ENCODE data around the gene SVBP. TPM values are rescaled to one million over a fixed set of nuclear protein-coding genes. Genes with fewer than 3 reads are reported as not detected.

SVBP gene
- total RNA-seq, 3 donors from 2014 or later (not counting 1 experiment from before 2014, with no cell fraction given), result 13.8 to 16.1 (median 15.2) TPM

- no peak overlapping the region for H3K4me3 Mint-ChIP-seq
- intact Hi-C loops (cut with micrococcal nuclease), result no loop called here
- no peaks in the 10 kb centered on the region for H3K4me1 ChIP-seq (ENCODE audit: control insufficient read depth, insufficient read depth, low read length)
- H3K27ac Mint-ChIP-seq, result no peak overlapping the region
- no peaks in the 10 kb centered on the region for H3K4me1 Mint-ChIP-seq
- no peak overlapping the region for H3K4me3 ChIP-seq (ENCODE audit: low read length)
- WGBS (ENCODE audit: insufficient coverage), result 88% methylated on average over 1 of the region's 3 CpGs
- no peaks in the 10 kb centered on the region for H3K9me3 ChIP-seq (ENCODE audit: control insufficient read depth, insufficient read depth, low read length)
- no peaks in the 10 kb centered on the region for H3K9me3 Mint-ChIP-seq
- no peaks in the 10 kb centered on the region for H3K27me3 ChIP-seq (ENCODE audit: control insufficient read depth, insufficient read depth, low read length)
- H3K27me3 Mint-ChIP-seq (ENCODE audit: low read depth in 2 of 2), result no peaks in the 10 kb centered on the region
- no peak for TF ChIP-seq CTCF (IDR thresholded peaks at IDR 0.05)
- H3K36me3 ChIP-seq (ENCODE audit: control insufficient read depth, insufficient read depth, low read length), result no peaks in the 10 kb centered on the region
- ATAC-seq, result no peak
- H3K27ac ChIP-seq (ENCODE audit: low read length), result no peak overlapping the region
- no peak for DNase-seq
- H3K36me3 Mint-ChIP-seq, result no peaks in the 10 kb centered on the region
Measured at GRCh38 chr1:42797414-42797813, 19.8 kb downstream of the SVBP start.

GRCh38 chr1:42793824-42794223 is 23.4 kb downstream of the SVBP start:
- Histone ChIP-seq H3K27me3 (ENCODE audit: control insufficient read depth, insufficient read depth, low read length) (no peaks in the 10 kb centered on the region), H3K36me3 (ENCODE audit: control insufficient read depth, insufficient read depth, low read length) (no peaks in the 10 kb centered on the region), H3K4me1 (ENCODE audit: control insufficient read depth, insufficient read depth, low read length) (no peaks in the 10 kb centered on the region), H3K4me3 (ENCODE audit: low read length) (no peak overlapping the region), H3K9me3 (ENCODE audit: control insufficient read depth, insufficient read depth, low read length) (no peaks in the 10 kb centered on the region), H3K27ac (ENCODE audit: low read length) (no peak overlapping the region)
- H3K4me1 Mint-ChIP-seq, result no peaks in the 10 kb centered on the region
- intact Hi-C loops (cut with micrococcal nuclease), result no loop called here
- WGBS (ENCODE audit: insufficient coverage), result 83% methylated on average over 2 of the region's 2 CpGs
- H3K27me3 Mint-ChIP-seq (ENCODE audit: low read depth in 2 of 2), result no peaks in the 10 kb centered on the region
- no peak for ATAC-seq
- TF ChIP-seq CTCF (IDR thresholded peaks at IDR 0.05), result no peak
- H3K27ac Mint-ChIP-seq, result no peak overlapping the region
- no peaks in the 10 kb centered on the region for H3K9me3 Mint-ChIP-seq
- no peak for DNase-seq
- no peaks in the 10 kb centered on the region for H3K36me3 Mint-ChIP-seq
- no peak overlapping the region for H3K4me3 Mint-ChIP-seq

- Histone ChIP-seq H3K27ac (ENCODE audit: low read length) (no peak overlapping the region), H3K4me1 (ENCODE audit: control insufficient read depth, insufficient read depth, low read length) (peaks cover 16% of the 10 kb centered on the region), H3K9me3 (ENCODE audit: control insufficient read depth, insufficient read depth, low read length) (no peaks in the 10 kb centered on the region), H3K4me3 (ENCODE audit: low read length) (no peak overlapping the region), H3K27me3 (ENCODE audit: control insufficient read depth, insufficient read depth, low read length) (no peaks in the 10 kb centered on the region), H3K36me3 (ENCODE audit: control insufficient read depth, insufficient read depth, low read length) (peaks cover under 1% of the 10 kb centered on the region)
- WGBS (ENCODE audit: insufficient coverage), result 100% methylated on average over 1 of the region's 1 CpG
- TF ChIP-seq CTCF (IDR thresholded peaks at IDR 0.05), result no peak
- ATAC-seq (no peak), DNase-seq (no peak)
- Mint-ChIP-seq H3K27me3 (ENCODE audit: low read depth in 2 of 2) (no peaks in the 10 kb centered on the region), H3K9me3 (no peaks in the 10 kb centered on the region), H3K4me1 (peaks cover 21 to 24% of the 10 kb centered on the region in 2 donors), H3K36me3 (no peaks in the 10 kb centered on the region), H3K4me3 (no peak overlapping the region), H3K27ac (no peak overlapping the region)
- intact Hi-C loops (cut with micrococcal nuclease), result no loop called here
Measured at GRCh38 chr1:42788021-42788420, 29.2 kb downstream of the SVBP start.

GRCh38 chr1:42786097-42786496 is 31.1 kb downstream of the SVBP start:
- H3K4me1 Mint-ChIP-seq, result peaks cover 21 to 24% of the 10 kb centered on the region in 2 donors
- H3K27me3 ChIP-seq (ENCODE audit: control insufficient read depth, insufficient read depth, low read length), result no peaks in the 10 kb centered on the region
- H3K27ac Mint-ChIP-seq, result peak overlapping the region; percentile 22 to 85
- intact Hi-C loops (cut with micrococcal nuclease), result no loop called here
- peak overlapping the region; percentile 85 for H3K4me3 Mint-ChIP-seq
- no peaks in the 10 kb centered on the region for H3K36me3 Mint-ChIP-seq
- WGBS (ENCODE audit: insufficient coverage), result 98% methylated on average over 5 of the region's 5 CpGs
- no peak for TF ChIP-seq CTCF (IDR thresholded peaks at IDR 0.05)
- peaks cover 16% of the 10 kb centered on the region for H3K4me1 ChIP-seq (ENCODE audit: control insufficient read depth, insufficient read depth, low read length)
- no peak for ATAC-seq
- H3K27me3 Mint-ChIP-seq (ENCODE audit: low read depth in 2 of 2), result no peaks in the 10 kb centered on the region
- H3K4me3 ChIP-seq (ENCODE audit: low read length), result no peak overlapping the region
- no peak overlapping the region for H3K27ac ChIP-seq (ENCODE audit: low read length)
- H3K9me3 ChIP-seq (ENCODE audit: control insufficient read depth, insufficient read depth, low read length), result no peaks in the 10 kb centered on the region
- DNase-seq, result no peak
- H3K36me3 ChIP-seq (ENCODE audit: control insufficient read depth, insufficient read depth, low read length), result peaks cover 5% of the 10 kb centered on the region
- no peaks in the 10 kb centered on the region for H3K9me3 Mint-ChIP-seq

Measured in natural killer cell (primary cell).